GM19025 (cell line): Measurements from ENCODE around the gene CDR2L.

Experiments
- ATAC-seq: cut with Tn5 transposase; IDR thresholded peaks from one replicate; pipeline ENCODE4 v1.9.1; 2021; ENCODE audit warnings: mild to moderate bottlenecking, low read depth, moderate library complexity; ENCODE audit not compliant: unreplicated experiment

The CDR2L gene

DNA sequence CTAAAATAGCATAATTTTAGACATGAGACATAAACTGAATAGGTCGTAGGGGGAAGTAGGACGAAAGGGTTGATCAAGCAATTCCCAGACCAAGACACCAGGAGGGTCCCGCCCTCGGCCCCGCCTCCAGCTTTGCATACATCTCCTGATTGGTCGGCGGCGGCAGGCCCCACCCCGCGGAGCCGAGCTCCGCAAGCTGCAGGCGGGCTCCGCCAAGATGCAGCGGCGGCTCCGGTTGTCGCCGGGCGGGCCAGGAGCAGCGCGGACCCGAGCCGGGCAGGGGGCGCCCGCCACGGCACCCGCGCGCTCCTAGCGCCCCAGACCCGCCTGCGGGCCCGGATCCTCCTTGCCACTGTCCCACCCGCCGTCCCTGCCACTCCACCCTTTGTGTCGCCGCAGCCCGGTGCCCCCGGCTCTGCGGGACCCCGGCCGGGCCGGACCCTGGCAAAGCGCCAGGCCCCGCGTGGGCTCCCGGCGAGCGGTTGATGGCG is at the start of gene CDR2L:
TSS of gene CDR2L (plus strand) at position 215 of the 491 bp plus-strand sequence. CDS start 412 bp downstream, outside the sequence.
- peak; percentile 95 for ATAC-seq

DNA sequence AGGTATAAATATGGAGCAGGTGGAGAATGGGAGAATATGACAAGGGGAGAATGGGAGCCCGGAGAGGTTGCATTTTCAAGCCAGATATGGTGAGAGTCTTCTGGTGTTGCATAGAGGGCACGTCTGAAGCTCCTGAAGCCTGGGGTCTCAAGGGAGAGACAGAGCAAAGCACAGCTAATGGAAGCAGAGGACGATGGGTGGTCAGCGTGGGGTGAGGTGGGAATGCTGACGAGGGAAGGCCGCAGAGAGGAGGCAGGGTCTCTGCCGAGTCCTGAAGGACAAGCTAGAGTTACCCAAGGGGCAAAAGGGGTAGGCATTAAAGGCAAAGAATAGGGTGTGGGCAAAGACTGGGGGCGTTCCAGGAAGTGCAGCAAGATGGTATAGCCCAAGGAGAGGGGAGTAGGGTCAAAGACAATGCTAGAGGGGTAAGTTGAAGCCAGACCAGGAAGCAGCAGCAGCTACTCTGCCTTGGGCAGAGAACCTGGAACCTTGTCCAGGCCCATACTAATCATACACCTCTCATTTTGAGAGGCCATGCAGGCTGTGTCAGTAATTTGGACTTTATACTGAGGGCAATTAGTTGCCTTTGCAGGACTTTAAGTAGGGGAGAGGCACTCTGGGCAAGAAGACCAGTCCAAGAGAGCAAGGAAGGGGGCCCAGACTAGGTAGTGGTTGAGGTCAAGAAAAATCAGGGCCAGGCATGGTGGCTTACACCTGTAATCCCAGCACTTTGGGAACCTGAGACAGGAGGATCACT is 49.1 kb upstream of the CDR2L start:
- no peak for ATAC-seq

DNA sequence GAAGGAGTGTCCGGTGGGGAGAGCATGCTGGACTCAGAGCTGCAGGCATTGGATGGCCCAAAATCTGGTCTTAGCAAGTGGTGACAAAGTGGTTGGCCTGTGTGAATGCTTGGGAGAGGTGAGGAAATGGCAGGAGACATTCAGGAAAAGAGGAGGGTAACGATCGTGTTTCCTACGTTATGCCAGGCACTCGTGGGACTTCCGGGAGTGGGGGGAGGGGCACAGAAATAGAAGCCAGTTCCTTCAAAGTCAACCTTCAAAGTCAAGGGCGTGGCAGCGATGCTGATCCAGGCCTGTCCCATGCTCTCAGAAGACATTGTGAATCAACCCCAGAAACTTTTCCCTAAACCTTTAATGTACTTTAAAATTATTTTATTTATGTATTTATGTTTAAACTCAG is 47.9 kb upstream of the CDR2L start:
- ATAC-seq = no peak

DNA sequence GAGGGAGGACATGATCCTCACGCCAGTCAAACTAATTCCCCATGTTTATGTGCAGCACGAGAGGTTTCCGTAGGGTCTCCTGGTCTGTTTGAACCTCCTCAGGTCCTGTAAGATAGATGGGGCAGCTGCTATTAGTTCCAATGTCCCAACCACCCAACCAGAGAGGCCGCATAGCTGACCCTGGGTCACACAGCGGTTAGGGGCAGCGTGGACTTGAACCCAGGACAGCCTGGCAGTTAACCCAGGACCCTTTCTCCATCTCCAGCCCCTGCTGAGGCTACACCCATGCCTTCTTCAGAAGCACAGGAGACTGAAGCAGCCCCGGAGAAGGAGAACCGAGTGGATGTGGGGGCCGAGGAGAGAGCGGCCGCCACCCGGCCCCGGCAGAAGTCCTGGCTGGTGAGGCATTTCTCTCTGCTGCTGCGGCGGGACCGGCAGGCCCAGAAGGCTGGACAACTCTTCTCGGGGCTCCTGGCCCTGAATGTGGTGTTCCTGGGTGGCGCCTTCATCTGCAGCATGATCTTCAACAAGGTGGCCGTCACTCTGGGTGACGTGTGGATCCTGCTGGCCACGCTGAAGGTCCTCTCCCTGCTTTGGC is 46.2 kb upstream of the CDR2L start:
- no peak for ATAC-seq

DNA sequence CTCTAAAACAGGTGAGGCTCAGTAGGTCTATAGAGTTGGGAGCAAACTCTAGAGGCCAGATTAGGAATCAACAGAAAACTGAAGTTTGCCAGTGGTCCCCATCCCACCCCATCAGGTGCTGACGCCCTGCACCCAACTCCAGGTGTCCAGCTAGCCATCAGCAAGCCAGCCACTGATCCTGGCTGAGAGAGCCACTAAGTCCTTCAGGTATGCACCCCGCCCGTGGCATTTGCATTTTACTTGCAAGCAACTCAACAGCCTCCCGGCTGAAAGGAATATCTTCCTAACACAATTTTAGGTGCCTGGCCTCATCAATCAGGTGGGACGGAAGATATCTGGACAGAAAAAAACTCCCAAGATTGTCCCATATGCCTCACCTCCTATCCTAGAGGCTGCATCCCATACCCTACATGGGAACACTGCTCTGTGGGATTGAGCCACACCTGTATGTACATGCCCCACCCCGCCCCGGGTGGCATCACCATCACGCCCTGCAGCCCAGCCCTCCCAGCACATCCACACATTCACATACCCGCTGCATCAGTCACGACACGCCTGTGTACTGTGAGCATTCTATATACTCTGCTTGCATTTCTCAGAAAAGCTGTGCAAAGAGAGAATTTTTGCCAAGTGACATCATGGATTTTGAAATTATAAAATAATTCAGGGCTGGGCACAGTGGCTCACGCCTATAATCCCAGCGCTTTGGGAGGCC is 43.5 kb upstream of the CDR2L start:
- no peak for ATAC-seq

DNA sequence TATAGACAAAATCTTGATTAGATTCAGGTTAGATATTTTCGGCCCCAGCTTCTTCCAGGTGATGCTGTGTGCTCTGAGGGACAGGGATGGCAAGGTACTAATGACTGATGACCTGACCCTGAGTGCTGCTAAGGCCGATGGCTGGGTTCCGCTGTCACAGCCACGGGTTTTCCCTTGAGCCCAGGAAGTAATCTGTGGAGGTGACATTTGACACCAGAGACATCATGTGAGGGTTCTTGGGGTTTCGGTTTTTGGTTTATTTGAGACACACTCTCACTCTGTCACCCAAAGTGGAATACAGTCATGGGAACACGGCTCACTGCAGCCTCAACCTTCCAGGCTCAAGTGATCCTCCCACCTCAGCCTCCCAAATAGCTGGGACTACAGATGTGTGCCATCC is 41.9 kb upstream of the CDR2L start:
- ATAC-seq = no peak

DNA sequence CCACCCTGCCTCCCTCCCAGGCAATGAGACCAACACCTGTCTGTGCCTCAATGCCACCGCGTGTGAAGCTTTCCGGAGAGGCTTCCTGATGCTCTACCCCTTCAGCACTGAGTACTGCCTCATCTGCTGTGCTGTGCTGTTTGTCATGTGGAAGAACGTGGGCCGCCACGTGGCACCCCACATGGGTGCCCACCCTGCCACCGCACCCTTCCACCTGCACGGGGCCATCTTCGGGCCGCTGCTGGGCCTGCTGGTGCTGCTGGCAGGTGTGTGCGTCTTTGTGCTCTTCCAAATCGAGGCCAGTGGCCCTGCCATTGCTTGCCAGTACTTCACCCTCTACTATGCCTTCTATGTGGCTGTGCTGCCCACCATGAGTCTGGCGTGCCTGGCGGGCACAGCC is 40.8 kb upstream of the CDR2L start:
- no peak for ATAC-seq

DNA sequence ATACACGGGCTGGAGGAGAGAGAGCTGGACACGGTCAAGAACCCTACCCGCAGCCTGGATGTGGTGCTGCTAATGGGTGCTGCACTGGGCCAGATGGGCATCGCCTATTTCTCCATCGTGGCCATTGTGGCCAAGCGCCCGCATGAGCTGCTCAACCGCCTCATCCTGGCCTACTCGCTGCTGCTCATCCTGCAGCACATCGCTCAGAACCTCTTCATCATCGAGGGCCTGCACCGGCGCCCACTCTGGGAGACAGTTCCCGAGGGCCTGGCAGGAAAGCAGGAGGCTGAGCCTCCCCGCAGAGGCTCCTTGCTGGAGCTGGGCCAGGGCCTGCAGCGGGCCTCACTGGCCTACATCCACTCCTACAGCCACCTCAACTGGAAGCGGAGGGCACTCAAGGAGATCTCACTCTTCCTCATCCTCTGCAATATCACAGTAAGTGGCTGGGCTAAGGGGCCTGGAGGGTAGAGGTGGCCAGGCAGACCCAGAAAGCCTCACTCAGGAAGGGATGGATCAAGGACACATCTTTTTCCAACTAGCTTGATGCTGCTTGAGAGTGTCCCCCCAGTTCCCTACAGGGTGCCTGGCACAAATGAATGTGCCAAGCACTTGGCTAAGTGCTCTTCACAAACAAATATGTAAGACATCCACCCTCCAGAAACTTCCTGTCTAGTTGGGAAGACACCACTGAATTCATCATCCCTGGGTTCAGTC is 40.2 kb upstream of the CDR2L start:
- ATAC-seq = no peak

DNA sequence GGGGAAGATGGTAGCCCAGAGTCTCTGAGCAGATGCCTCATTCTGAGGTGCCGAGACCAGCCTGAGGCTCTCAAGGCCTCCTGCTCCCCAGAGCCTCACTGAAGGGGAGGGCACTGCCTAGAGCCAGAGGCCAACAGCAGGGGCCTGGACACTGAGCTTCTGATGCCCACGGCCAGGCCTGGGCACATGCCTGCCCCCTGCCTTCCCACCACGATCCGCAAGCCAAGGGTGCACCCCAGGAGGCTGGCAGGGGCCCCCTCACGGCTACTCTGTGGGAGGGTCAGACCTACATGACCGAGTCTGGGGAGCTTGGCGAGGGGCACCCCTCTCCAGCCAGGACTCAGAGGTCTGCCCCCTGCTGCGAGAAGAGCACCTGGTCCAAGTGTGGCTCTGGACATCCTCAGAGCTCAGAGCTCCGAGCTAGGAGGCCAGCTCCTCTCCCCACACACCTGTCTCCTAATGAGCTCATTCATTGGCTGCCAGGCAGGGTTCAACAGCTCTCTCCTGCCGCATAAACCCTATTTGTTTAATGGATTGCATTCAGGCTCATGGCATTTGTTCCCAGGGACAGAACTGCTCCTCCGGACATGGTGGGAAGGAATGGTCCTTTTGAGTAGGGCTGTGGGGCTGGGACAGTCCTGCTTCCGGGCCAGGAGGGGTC is 37.8 kb upstream of the CDR2L start:
- no peak for ATAC-seq

DNA sequence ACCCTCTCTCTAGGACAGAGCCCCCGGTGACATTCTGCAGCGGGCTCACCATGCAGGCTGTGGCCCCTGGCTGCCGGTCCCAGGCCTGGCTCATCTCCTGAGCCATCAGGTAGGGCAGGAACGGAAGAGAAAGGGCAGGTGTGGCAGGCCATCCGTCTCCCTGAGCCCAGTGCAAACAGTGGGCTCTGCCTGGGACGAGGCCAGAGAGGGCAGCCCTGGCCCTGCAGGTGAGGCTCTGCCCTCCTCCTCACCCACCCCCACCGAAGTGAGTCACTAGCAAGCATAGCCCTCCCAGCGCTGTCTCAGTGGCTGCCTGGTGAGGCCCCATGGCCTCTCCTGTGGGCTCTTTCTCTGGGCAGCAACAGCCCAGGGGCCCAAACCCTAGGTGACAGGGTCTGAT is 37.2 kb upstream of the CDR2L start:
- no peak for ATAC-seq

DNA sequence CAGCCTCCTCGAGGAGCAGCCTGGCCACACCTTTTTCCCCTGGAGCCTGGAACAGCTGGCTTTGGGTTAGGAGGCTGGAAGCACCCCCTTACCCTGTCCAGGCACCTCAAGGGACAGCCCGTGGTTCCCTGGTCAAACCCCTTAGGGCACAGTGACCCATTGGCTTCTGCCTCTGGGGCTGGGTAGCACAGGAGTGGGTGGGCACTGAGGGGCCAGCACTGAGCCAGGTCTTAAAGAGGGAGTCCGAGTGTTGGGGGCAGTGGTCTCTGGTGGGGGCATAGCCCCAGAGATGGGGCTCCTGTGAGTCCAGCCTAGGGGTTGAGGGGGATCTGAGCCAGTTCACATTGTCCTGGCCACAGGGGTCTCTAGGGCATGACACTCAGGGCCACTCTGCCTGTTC is 36.4 kb upstream of the CDR2L start:
- ATAC-seq = no peak

DNA sequence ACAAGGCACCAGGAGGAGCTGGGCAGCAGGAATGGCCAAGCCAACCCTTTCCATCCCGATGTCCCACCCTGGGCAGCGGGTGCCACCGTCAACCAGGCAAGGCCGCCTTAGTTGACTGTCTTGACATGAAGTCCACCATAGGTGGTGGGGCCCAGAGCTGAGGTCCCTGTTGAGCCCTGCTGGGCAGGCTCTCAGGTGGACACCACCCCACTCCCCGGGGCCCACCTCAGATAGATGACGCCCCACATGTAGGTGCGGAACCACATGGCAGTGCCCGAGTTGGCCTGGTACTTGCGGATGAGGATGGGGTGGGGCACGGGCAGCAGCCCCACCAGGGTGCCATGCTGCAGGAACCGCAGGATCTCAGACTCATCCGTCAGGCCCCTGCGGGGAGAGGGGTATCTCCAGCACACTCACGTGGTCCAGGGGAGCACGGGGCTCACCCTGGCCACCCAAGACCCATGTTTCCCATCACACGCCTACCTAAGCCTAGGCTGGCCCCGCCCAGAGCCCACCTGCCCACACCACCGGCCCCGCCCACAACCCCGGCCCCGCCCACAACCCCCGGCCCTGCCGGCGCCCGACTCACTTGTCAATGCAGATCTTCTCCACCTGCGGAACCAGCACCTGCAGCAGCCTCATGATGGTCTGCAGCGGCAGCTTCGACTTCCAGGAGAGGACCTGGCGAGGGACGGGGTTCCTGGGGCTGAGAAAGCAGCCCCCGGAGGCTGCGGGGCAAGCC is 35.6 kb upstream of the CDR2L start:
- no peak for ATAC-seq

DNA sequence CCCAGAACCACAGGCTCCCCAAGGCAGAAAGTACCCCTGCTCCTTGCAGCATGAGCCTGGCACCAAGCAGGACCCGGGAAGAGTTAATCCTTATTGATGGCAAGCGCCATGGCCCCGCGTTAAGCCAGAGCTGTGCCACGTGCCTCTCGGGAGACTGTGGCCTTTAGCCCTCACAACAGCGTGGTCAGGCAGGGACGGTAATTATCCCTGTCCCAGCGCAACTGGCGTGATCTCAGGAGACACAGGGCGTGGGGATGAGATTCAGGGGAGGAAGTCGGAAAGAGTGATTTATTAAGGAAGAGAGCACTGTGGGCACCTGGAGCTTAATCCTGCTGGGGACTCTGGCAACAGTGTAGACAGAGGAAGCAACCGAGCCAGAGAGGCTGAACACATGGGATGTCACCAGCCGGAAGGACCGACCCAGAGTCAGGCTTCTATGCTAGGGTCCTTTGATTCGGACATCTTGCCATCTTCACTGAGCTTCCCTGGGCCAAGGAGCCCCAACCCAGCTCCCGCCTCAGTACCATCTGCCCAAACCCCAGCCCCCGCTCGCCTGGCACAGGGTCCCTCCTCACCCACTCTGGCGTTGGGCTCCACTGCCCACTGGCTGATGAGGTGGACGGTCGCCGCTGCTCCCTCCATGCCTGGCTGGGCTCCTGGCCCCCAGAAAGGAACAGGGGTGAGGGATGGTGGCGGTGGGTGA is 34.9 kb upstream of the CDR2L start:
- no peak for ATAC-seq

DNA sequence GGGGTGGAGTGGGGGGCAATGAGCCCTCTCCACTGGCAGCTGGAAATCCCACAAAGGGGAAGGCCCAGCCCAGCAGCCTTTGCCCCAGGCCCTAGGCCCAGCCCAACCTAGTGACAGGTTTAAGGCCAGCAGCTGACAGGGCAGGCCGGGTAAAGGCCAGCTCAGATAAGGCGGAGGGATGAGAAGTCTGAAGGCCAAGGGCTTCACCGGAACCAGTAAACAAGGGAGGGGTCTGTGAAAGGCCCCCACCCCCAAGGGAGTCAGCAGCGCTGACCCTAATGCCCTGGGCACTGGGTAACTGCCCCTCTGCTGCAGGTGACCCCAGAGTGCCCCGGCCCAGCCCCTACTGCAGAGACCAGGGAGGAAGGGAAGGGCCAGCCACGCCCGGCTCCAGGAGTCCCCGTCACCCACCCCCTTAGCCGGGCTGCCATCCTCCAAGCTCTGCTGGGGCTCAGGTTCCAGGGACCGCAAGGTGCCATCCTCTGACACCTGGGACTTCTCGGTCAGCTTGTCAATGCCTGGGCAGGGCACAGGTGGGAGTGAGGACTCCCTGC is 34.2 kb upstream of the CDR2L start:
- no peak for ATAC-seq

DNA sequence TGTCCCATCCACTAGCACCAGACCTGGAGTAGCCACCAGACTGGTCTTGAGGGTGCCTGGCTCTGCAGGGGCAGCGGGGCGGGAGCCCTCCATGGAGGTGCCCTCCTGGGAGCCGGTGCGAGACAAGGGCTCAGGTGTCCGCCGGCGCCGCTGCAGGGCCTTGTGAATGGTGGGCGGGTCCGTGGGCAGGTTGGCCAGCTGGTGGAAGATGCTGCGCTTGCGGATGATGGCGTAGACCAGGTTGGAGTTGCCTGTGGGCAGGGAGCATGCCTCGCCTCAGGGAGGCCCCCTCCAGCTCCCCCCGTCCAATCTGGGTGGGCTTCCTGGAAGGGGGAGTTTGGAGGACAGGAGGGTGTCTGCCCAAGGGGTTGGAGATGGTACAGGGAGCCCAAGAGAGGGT is 33.3 kb upstream of the CDR2L start:
- no peak for ATAC-seq

DNA sequence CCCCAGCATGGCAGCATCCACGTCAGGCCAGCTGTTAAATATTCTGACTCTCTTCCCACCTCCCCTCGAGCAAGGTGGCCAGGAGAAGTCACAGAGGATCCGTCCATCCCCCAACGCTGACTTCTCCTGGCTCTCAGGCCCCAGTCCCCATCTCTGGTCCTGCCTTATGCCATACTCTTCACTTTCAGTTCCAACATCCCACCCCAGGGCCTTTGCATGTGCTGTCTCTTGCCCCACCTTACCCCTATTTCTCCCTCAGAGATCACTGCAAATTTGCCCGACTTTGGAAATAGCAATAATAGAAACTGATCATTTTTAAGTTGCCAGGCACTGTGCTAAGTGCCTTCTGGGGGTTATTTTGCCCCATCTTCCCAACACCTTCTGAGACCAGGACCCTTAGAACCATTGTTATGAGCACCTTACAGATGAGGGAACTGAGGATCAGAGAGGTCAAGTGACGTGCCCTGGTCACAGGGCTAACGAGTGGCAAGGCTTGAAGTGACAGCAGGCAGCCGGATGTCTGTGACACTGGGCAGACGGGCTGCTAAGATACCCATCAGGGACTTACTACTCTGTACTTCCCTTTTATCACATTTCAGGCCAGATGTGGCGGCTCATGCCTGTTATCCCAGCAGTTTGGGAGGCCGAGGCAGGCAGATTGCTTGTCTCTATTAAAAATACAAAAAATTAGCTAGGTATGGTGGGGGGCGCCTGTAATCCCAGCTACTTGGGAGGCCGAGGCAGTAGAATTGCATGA is 32.6 kb upstream of the CDR2L start:
- no peak for ATAC-seq

DNA sequence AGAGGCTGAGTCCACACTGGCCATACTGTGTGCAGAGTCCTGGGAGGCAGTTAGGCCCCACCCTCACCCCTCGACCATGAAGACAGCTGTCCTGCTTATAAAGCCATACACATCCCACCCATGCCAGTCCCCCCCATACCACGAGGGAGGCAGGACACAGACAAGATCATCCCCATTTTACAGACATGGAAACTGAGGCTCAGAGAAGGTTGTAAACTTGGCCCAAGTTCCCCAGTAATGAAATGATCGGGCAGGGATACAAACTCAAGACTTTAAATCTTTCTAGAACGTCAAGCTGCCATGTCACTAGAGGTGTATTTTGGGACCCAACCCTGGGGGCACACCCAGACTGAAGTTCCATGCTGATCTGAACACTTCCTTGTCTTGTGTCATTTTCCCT is 31.3 kb upstream of the CDR2L start:
- ATAC-seq = no peak
